HG02571 (cell line): ENCODE results near the gene EMP1.
A peak's percentile ranks its signal among the peaks of the same experiment; 100 is the strongest.

Source experiments
- ATAC-seq: cut with Tn5 transposase; IDR thresholded peaks from one replicate; pipeline ENCODE4 v1.9.1; 2021; ENCODE audit warnings: mild to moderate bottlenecking, moderate library complexity; ENCODE audit not compliant: unreplicated experiment

The EMP1 gene

GRCh38 chr12:13171921-13172859, 24.3 kb upstream of the EMP1 start:
- no peak for ATAC-seq

- ATAC-seq = peak; percentile 94
These were observed 23.3 kb upstream of the EMP1 start for GRCh38 chr12:13173012-13173932.

DNA sequence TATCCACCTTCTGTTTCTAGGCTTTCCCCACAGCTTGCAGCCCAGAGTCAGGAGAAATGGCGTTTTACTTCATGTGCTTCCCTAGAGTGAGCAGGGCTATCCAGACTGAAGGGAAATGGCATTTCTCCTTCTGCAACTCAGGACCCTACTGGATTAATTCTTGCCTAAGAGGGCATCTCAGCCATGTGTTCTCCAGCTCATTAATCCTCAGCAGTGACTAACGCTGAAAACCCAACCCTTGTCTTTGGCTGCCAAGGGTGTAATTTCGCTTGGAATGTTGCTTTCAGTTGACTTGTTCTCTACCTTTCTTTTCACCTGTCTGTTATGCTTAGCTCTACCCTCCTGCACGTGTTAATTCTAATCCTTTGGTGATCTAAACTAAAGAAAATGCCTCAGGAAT, 21.0 kb upstream of the EMP1 start:
- no peak for ATAC-seq

- no peak for ATAC-seq
These were observed 20.3 kb upstream of the EMP1 start for GRCh38 chr12:13176256-13176655.

GRCh38 chr12:13177373-13177772, 19.2 kb upstream of the EMP1 start:
- no peak for ATAC-seq

DNA sequence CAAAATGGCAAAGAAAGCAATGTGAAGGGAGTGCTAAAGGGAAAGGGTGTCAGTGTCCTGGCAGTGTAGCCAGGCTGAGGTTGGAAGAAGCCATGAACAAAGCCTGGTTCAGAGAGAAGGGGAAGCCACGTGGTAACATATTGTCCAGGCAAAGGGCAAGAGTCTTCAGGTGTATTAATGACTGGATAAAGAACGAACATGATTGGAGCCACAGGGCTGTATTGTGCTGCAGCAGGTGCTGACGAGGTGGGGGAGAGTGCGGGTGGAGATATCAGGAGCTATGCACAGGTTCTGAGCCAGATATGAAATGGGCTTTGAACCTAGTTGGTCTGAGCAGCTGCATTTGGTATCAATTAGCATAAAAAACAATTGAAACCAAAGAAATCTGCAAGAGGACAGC, 18.6 kb upstream of the EMP1 start:
- no peak for ATAC-seq

DNA sequence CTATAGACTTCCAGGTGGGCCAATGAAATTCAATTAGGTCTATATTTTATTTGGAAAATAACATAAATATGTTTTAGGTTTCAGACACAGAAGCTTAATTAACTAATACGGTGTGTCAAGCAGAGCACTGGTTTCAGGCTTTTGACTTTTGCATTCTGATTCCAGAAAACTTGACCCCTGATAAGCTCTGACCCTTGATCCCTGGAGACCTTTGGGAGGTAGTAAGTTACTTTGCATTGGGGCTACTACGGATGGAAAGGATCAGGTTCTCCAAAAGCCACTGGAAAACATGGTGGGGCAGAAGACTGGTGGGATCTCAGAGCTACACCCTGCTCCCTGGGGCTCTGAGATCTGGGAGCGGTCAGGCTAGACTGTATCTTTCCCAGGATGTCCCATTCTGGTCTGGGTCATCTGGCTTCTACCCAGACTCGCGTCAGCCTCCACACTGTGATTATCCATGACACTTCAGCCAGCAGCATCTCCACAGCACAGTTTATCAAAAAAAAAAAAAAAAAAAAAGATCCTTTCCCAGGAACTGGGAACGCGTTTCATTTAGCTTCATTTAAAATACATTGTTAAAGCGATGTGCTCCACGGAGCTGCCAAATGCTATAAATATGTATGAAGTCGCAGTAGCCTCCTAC, 17.8 kb upstream of the EMP1 start:
- ATAC-seq = no peak

GRCh38 chr12:13179211-13180074, 17.1 kb upstream of the EMP1 start:
- no peak for ATAC-seq

GRCh38 chr12:13181375-13182070, 15.0 kb upstream of the EMP1 start:
- no peak for ATAC-seq

GRCh38 chr12:13182881-13183280, 13.6 kb upstream of the EMP1 start:
- ATAC-seq = no peak

GRCh38 chr12:13183620-13184019, 12.9 kb upstream of the EMP1 start:
- ATAC-seq = no peak

- ATAC-seq = no peak
These were observed 10.2 kb upstream of the EMP1 start for GRCh38 chr12:13186302-13186701.

DNA sequence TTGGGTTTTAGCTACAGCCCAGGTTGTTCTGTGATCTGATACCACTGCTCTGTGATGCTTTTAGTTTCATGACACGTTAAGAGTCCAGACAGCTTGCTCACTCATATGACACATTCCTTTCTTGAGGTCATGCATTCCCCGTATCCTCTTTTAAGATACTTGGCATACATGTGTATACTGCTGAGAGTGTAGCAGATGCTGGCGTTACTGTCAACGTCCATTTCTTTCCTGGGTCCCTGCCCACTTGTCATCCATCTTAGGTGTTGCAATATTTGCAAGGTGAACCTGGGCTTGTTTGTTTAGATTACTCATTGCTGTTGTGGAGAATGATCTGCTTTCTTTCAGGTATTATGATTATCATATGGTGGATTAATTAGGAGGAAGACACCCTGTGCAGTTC, 9.1 kb upstream of the EMP1 start:
- ATAC-seq = no peak

GRCh38 chr12:13189264-13189663, 7.3 kb upstream of the EMP1 start:
- no peak for ATAC-seq

DNA sequence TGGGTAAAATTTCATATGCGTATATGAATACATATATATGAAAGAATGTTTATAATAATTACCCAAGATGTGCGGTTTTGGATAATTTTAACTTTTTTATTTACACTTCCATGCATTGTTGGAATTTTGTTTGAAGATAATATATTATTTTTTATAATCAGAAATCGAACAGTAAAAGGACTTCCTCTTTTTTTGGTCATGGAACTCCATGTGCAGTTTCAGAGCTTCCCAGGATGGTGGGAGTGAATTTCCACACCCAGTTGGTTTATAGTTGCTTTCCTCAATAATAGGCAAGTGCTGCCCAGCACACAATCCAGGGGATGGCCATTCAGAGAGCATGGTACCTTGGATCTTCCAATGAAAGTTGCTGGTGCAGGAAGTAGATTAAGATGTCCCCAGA, 6.3 kb upstream of the EMP1 start:
- no peak for ATAC-seq

DNA sequence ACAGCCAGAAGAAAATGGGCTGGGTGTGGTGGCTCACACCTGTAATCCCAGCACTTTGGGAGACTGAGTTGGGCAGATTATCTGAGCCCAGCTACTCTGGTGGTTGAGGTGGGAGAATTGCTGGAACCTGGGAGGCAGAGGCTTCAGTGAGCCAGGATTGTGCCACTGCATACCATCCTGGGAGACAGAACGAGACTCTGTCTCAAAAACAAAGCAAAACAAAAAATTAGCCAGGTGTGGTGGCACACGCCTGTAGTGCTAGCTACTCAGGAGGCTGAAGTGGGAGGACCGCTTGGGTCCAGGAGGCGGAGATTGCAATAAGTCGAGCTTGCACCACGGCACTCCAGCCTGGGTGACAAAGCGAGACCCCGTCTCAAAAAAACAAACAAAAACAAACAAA, 3.8 kb upstream of the EMP1 start:
- no peak for ATAC-seq

- no peak for ATAC-seq
These were observed 2.9 kb upstream of the EMP1 start for GRCh38 chr12:13193505-13194231.

DNA sequence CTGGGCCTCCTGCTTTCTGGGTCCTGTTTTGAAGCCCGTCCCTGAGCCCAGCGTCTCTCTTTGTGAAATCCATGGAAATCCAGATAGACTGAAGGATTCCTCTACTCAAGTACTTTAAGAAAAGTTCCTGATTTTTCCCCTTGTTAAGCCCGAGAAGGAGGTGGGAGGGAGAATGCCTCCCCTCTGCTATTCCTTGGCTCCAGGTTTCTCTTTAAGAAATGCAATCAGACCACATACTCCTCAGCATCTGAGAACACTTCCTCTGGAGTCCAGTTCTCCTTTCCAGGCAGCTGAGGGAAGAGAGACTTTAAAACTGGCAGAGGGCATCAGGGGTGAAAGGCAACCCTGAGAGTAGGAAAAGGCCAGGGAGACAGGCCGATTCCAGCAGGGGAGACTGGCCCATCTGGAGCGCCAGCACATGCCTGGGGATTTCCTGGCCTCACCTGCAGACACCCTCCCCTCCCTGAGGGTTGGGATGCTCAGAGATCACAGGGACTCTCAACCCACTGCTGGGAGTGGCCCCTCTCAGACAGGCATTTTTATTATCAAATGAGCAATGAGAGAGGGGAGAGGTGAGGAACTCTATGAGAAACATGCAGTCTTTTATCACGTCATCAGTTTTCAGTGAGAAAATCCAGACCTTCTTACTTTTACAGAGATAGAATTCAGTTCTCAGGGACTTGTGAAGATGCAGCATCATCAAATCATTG, 2.0 kb upstream of the EMP1 start:
- no peak for ATAC-seq
